Right atrium auricular region (tissue), 2 donors: ENCODE results near the gene SNX7. TPM values are rescaled to one million over a fixed set of nuclear protein-coding genes. Genes with fewer than 3 reads are reported as not detected.

ENCODE experiments used
- DNase-seq: peaks from one replicate; pipeline ENCODE4 v3.0.0-alpha.2; 2019; ENCODE audit warnings: low spot score
- H3K27ac ChIP-seq, 2 donors: fragments of 200-600 bp; sonication (generic); 1 replicate in 1 of 2; 2 replicates in 1 of 2; pipeline ENCODE4 v1.5.1; 2016 to 2019
- H3K27me3 ChIP-seq, 2 donors: fragments of 200-600 bp; sonication (generic); one replicate each; pipeline versions ENCODE4 v1.5.1 to v1.6.0; 2017 to 2019
- H3K36me3 ChIP-seq: fragments of 200-600 bp; sonication (generic); one replicate; pipeline ENCODE4 v1.5.1; 2016
- H3K4me1 ChIP-seq, 2 donors: fragments of 200-600 bp; sonication (generic); one replicate each; pipeline versions ENCODE4 v1.5.1 to v1.6.0; 2017 to 2019
- H3K4me3 ChIP-seq, 2 donors: fragments of 200-600 bp; sonication (generic); 1 replicate in 1 of 2; 2 replicates in 1 of 2; pipeline ENCODE4 v1.5.1; 2017 to 2019; ENCODE audit warnings: mild to moderate bottlenecking in 1 of 2, moderate library complexity in 1 of 2
- H3K9me3 ChIP-seq, 2 donors: fragments of 200-600 bp; sonication (generic); one replicate each; pipeline ENCODE4 v1.5.1; 2019
- CTCF ChIP-seq, 2 donors: fragments of 200-600 bp; sonication (generic); IDR thresholded peaks; one replicate each; pipeline ENCODE4 v1.5.1; 2019; ENCODE audit warnings: antibody characterized with exemption in 2 of 2
- total RNA-seq, 2 donors: library from RNA; depleted of rRNA; stranded (reverse); fragments of >200 nt; gene quantifications; one replicate each; pipeline ENCODE4 v1.1.0, GENCODE V29; 2016

The SNX7 gene, protein sequence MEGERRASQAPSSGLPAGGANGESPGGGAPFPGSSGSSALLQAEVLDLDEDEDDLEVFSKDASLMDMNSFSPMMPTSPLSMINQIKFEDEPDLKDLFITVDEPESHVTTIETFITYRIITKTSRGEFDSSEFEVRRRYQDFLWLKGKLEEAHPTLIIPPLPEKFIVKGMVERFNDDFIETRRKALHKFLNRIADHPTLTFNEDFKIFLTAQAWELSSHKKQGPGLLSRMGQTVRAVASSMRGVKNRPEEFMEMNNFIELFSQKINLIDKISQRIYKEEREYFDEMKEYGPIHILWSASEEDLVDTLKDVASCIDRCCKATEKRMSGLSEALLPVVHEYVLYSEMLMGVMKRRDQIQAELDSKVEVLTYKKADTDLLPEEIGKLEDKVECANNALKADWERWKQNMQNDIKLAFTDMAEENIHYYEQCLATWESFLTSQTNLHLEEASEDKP
- 10 to 100 TPM; 17.7 to 25.0 TPM for total RNA-seq

DNA sequence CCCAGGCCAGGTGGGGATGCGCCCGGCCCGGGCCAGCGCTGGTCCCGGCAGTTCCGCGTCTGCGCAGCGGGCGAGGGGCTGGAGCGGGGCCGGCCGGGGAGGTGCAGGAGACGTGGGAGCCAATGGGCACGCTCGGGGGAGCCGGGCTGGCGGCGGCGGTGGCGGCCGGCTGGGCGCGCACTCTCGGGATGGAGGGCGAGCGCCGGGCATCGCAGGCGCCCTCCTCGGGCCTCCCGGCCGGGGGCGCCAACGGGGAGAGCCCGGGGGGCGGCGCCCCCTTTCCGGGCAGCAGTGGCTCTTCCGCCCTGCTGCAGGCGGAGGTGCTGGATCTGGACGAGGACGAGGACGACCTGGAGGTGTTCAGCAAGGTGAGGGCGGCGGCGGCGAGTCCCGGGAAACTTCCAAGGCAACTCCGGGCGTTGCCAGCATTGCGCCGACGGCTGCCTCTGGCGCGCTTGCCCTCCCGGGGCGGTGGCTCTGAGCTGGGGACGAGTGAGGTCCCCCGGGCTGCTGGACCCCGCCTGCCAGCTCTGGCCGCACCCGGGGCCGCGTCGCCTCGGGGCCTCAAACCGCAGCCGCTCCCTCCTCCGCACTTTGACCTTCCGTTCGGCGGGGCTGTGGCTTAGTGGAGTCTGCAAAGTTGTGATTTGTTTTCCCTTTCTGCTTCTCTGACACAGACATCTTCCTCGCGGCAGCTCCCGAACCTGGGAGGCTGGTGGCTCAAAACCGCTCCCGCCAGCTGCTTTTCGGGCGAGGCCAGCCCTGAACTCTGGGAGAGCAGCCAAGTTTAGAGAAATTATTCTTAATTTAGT is at the start of gene SNX7:
Gene SNX7, plus strand, starts transcription at position 178 of the 812 bp plus-strand sequence. Its CDS starts 11 bp downstream, at position 189.
- peak; percentile 69 for DNase-seq
- Histone ChIP-seq H3K36me3 (no peaks in the 10 kb centered on the region), H3K9me3 (no peaks in the 10 kb centered on the region), H3K4me1 (peaks cover 0 to 10% of the 10 kb centered on the region in 2 donors), H3K27me3 (no peaks in the 10 kb centered on the region), H3K4me3 (peak within 1 kb of the TSS; percentile 65 to 74), H3K27ac (peak within 1 kb of the TSS; percentile 82 to 91)
- peak; percentile 32 to 47 for TF ChIP-seq CTCF (IDR thresholded peaks at IDR 0.05)

DNA sequence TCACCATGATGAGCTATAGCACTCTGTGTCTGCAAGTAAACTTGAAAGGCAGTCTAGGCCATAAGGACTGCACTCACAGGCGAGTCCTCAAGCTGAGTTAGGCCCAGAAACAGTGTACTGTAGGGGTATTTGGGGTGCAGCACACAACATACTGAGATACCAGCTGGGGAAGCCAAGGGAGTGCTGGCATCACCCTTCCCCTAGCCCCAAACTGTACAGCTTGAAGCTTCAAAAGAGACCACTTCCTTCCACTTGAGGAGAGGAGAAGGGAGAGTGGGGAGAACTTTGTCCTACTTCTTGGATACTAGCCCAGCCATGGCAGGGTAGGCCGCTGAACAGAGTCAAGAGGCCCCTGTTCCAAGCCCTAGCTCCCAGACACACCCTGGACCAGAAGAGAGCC is 24.2 kb upstream of the SNX7 start:
- no peak overlapping the region for H3K4me3 ChIP-seq
- DNase-seq, result no peak
- no peaks in the 10 kb centered on the region for H3K36me3 ChIP-seq
- no peaks in the 10 kb centered on the region for H3K4me1 ChIP-seq
- H3K27ac ChIP-seq, result no peak overlapping the region
- H3K27me3 ChIP-seq, result no peaks in the 10 kb centered on the region
- no peak for TF ChIP-seq CTCF (IDR thresholded peaks at IDR 0.05)
- H3K9me3 ChIP-seq, result peaks cover 0 to 20% of the 10 kb centered on the region in 2 donors

- no peaks in the 10 kb centered on the region for H3K27me3 ChIP-seq
- H3K4me1 ChIP-seq, result no peaks in the 10 kb centered on the region
- no peaks in the 10 kb centered on the region for H3K36me3 ChIP-seq
- DNase-seq, result no peak
- no peak overlapping the region for H3K4me3 ChIP-seq
- peaks cover 0 to 26% of the 10 kb centered on the region in 2 donors for H3K9me3 ChIP-seq
- H3K27ac ChIP-seq, result no peak overlapping the region
- no peak for TF ChIP-seq CTCF (IDR thresholded peaks at IDR 0.05)
These were observed 23.3 kb upstream of the SNX7 start for GRCh38 chr1:98638185-98638584.

DNA sequence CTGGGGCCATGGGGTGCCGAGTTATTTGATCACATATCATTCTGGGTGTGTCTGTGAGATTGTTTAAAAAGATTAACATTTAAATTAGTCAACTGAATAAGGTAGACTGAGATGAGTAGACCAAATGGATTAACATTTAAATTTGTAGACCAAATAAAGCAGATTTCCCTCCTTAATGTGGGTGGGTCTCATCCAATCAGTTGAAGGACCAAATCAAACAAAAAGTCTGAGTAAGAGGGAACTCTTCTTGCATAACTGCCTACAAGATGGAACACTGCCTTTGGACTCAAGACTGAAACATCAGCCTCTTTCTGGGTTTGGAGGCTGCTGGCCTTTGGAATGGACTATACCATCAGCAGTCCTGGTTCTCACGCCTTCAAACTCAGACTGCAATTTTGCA is 17.0 kb upstream of the SNX7 start:
- Histone ChIP-seq H3K36me3 (no peaks in the 10 kb centered on the region), H3K27me3 (no peaks in the 10 kb centered on the region), H3K4me1 (no peaks in the 10 kb centered on the region), H3K4me3 (no peak overlapping the region), H3K9me3 (peaks cover 0 to 25% of the 10 kb centered on the region in 2 donors), H3K27ac (no peak overlapping the region)
- DNase-seq, result no peak
- no peak for TF ChIP-seq CTCF (IDR thresholded peaks at IDR 0.05)

DNA sequence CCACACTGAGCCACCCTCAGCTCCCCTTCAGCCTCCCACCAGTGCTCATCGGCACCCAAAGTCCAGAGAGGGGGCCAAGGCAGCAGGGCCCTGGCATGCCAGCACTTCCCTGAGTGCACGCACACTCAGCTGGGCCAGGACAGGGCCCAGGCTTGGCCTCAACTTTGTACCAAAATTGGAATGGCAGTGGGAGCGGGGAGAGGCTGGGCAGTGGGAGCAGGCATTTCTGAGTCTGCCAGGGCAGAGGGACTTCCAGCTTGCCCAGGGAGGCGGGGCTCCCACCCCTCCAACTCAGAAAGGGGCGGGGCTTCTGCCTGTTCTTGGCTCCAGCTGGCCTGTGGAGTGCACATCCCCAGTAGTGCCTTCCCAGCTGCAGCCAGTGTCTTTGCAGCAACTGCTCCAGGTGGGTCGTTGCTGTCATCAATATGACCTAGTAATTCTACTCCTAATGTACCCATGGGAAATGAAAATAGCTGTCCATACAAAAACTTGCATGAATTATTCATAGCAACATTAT is 10.3 kb upstream of the SNX7 start:
- no peak for TF ChIP-seq CTCF (IDR thresholded peaks at IDR 0.05)
- H3K27me3 ChIP-seq, result no peaks in the 10 kb centered on the region
- no peaks in the 10 kb centered on the region for H3K36me3 ChIP-seq
- H3K4me1 ChIP-seq, result no peaks in the 10 kb centered on the region
- DNase-seq, result no peak
- H3K27ac ChIP-seq, result no peak overlapping the region
- H3K9me3 ChIP-seq, result no peaks in the 10 kb centered on the region
- H3K4me3 ChIP-seq, result no peak overlapping the region
